PFSK-1 (cell line): ENCODE data around the gene SUPT3H.

Source experiments
- FOXP2 ChIP-seq: optimal IDR thresholded peaks from 2 replicates; pipeline ENCODE3; 2011; ENCODE audit warnings: borderline replicate concordance, control low read depth, inconsistent platforms; ENCODE audit not compliant: insufficient read depth; ENCODE audit errors: extremely low read length, extremely low read depth
- POLR2AphosphoS5 ChIP-seq: IDR thresholded peaks from 2 replicates; pipeline ENCODE4 v1.6.1; 2012; ENCODE audit warnings: low read depth, mild to moderate bottlenecking, control low read depth, low read length, moderate library complexity
- SIN3A ChIP-seq: IDR thresholded peaks from 2 replicates; pipeline ENCODE4 v1.6.1; 2012; ENCODE audit warnings: mild to moderate bottlenecking, low read length, moderate library complexity, borderline replicate concordance; ENCODE audit not compliant: insufficient read depth
- TAF1 ChIP-seq: IDR thresholded peaks from 2 replicates; pipeline ENCODE4 v1.6.1; 2012; ENCODE audit warnings: low read length, control low read depth, borderline replicate concordance; ENCODE audit not compliant: insufficient read depth
- TF ChIP-seq, protein P1 (sequence below), 2 experiments: IDR thresholded peaks; 2 replicates each; pipeline versions ENCODE4 v1.6.1 to v1.8.0; 2011 to 2012; ENCODE audit warnings: low read depth in 2 of 2, low read length in 2 of 2, control low read depth in 1 of 2, inconsistent platforms in 1 of 2, mild to moderate bottlenecking in 1 of 2, moderate library complexity in 1 of 2; ENCODE audit not compliant: insufficient read depth in 1 of 2

SUPT3H gene

DNA sequence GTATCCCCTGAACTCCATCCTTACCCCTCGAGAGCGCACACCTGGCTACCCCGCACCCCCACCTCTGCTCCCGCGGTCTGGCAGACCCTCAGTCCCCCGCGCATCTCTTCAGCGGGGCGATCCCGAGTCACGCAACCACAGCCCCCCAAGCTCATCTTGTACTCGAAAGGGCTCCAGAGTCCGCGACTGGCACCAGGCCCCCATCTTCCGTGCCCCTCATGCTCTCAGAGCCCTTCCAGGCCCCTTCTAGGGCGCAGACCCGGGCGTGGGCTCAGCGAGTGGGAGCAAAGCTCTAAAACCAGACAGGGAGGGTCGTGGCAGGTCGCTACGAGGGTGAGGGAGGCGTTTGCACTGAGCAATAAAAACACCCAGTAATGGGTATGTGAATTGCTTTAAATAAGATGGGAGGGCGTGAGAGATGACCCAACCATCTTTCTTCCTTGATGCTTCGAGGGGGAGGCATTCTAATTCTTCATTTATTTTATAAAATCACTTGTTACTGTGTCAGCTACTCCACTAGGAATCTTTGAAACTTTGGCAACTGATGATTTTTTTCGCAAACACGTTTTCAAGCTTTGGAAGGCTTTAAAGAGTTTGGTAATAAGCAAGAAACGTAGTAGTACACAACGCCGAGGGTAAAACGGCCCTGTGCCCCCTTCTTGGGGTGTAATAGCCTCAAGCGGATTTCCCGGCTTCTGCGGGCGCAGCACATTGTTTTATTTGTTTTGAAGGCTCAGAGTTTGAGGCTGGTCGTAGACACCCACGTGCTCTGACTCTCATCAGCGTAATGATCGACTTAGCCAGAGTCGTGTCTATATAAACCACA is 42.6 kb upstream of the SUPT3H start:
- TF ChIP-seq FOXP2 (no peak), TAF1 (no peak), POLR2AphosphoS5 (no peak), SIN3A (no peak)
- TF ChIP-seq, protein P1, sequence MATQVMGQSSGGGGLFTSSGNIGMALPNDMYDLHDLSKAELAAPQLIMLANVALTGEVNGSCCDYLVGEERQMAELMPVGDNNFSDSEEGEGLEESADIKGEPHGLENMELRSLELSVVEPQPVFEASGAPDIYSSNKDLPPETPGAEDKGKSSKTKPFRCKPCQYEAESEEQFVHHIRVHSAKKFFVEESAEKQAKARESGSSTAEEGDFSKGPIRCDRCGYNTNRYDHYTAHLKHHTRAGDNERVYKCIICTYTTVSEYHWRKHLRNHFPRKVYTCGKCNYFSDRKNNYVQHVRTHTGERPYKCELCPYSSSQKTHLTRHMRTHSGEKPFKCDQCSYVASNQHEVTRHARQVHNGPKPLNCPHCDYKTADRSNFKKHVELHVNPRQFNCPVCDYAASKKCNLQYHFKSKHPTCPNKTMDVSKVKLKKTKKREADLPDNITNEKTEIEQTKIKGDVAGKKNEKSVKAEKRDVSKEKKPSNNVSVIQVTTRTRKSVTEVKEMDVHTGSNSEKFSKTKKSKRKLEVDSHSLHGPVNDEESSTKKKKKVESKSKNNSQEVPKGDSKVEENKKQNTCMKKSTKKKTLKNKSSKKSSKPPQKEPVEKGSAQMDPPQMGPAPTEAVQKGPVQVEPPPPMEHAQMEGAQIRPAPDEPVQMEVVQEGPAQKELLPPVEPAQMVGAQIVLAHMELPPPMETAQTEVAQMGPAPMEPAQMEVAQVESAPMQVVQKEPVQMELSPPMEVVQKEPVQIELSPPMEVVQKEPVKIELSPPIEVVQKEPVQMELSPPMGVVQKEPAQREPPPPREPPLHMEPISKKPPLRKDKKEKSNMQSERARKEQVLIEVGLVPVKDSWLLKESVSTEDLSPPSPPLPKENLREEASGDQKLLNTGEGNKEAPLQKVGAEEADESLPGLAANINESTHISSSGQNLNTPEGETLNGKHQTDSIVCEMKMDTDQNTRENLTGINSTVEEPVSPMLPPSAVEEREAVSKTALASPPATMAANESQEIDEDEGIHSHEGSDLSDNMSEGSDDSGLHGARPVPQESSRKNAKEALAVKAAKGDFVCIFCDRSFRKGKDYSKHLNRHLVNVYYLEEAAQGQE (IDR thresholded peaks at IDR 0.05; ENCODE audit: insufficient read depth in 1 of 2, low read depth in 2 of 2, low read length in 2 of 2) = no peak

DNA sequence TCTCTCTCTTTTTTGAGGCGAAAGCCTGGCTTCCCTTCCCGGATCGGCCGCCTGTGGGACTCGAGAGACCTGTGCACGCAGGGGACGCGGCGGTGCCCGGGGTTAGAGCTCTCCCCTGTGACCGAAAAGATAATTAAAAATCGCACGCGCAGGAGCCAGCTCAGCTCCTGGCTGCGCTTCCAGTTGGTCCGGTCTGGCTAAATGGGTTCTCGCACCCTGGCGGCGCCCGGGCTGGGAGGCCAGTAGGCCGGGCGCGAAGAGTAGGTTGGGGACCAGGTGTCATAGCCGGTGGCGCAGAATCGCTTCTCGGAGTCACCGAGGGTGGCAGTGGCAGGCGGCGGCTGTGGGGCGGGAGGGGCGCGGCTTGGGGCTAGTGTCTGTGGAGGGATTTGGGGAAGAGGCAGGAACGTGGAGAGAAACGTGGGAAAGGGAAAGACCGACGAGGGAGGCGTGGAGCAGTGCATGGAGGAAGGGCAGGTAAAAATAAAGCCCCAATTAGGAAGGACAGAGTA is 41.9 kb upstream of the SUPT3H start:
- TF ChIP-seq, protein P1 (IDR thresholded peaks at IDR 0.05; ENCODE audit: insufficient read depth in 1 of 2, low read depth in 2 of 2, low read length in 2 of 2) = no peak
- TF ChIP-seq TAF1 (no peak), SIN3A (no peak), POLR2AphosphoS5 (no peak), FOXP2 (no peak)

DNA sequence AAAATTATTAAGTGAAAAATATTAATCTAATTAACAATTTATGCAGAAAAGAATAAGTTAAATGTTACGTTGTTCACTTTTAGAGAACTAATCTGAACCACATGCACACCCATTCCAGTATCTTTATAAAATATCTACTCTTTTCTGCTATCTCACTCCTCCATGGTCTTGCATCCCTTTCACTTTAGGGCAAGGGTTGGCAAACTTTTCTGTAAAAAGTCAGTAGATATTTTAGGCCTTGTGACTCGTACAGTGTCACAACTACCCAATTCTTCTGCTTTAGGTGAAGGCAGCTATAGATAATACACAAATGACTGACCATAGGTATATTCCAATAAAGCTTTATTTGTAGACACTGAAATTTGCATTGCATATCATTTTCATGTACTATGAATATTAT is 39.7 kb upstream of the SUPT3H start:
- TF ChIP-seq, protein P1 (IDR thresholded peaks at IDR 0.05; ENCODE audit: insufficient read depth in 1 of 2, low read depth in 2 of 2, low read length in 2 of 2) = no peak
- TF ChIP-seq POLR2AphosphoS5 = no peak

DNA sequence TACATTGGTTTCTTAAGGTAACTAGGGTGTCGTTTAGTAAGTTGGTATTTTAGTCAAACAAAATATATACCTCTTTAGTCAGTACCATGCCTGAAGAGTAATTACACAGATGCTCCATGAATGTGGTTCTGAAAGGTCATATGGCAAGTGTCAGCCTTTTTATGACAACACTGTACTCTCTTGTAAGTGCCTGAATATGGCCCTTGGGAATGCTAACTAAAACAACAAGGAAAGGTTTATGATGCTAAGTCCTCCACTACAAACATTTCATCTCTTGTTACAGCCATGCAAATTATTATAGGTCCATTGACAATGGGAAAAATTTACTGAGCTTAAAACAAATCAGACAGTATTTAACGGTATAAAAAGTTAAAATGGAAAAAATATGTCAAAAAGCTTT is 39.0 kb upstream of the SUPT3H start:
- TF ChIP-seq, protein P1 (IDR thresholded peaks at IDR 0.05; ENCODE audit: insufficient read depth in 1 of 2, low read depth in 2 of 2, low read length in 2 of 2) = no peak
- no peak for TF ChIP-seq TAF1
- no peak for TF ChIP-seq SIN3A
- no peak for TF ChIP-seq POLR2AphosphoS5
- no peak for TF ChIP-seq FOXP2
